HG03060 (cell line): ENCODE data around the gene PRSS56.
"Not testable (repeated sequence)": the region's sequence is repeated elsewhere in the genome, so short reads cannot be mapped to it uniquely, and the experiment has no call there.

Experiments used
- ATAC-seq: cut with Tn5 transposase; IDR thresholded peaks from one replicate; pipeline ENCODE4 v1.9.1; 2021; ENCODE audit warnings: low read depth, moderate number of reproducible peaks; ENCODE audit not compliant: unreplicated experiment

Gene PRSS56

GRCh38 chr2:232523682-232524597 lies 3.8 kb downstream of the PRSS56 start:
- no peak for ATAC-seq

- ATAC-seq, result no peak
These were observed 4.6 kb downstream of the PRSS56 start for GRCh38 chr2:232524771-232525170.

- ATAC-seq, result no peak
These were observed 5.0 kb downstream of the PRSS56 start for GRCh38 chr2:232525199-232525598.

- no peak for ATAC-seq
These were observed 5.7 kb downstream of the PRSS56 start, which contains the start of gene CHRND for GRCh38 chr2:232525791-232526371. CHRND (plus strand) TSS chr2:232526160; CDS start chr2:232526216, 56 bp downstream.

- ATAC-seq, result no peak
These were observed 6.3 kb downstream of the PRSS56 start for GRCh38 chr2:232526372-232526941.

GRCh38 chr2:232527905-232528470 lies 7.8 kb downstream of the PRSS56 start:
- no peak for ATAC-seq

GRCh38 chr2:232528746-232529460 lies 8.7 kb downstream of the PRSS56 start:
- ATAC-seq, result no peak

GRCh38 chr2:232529806-232530547 lies 9.8 kb downstream of the PRSS56 start:
- ATAC-seq, result no peak

GRCh38 chr2:232530626-232531260 lies 10.6 kb downstream of the PRSS56 start:
- ATAC-seq, result no peak

GRCh38 chr2:232532419-232532818 lies 12.2 kb downstream of the PRSS56 start:
- ATAC-seq, result no peak

GRCh38 chr2:232532821-232533220 lies 12.6 kb downstream of the PRSS56 start:
- ATAC-seq, result not testable (repeated sequence)

- ATAC-seq, result no peak
These were observed 13.9 kb downstream of the PRSS56 start for GRCh38 chr2:232533944-232534710.

GRCh38 chr2:232534940-232535651 lies 14.9 kb downstream of the PRSS56 start:
- ATAC-seq, result no peak

GRCh38 chr2:232535761-232536530 lies 15.8 kb downstream of the PRSS56 start:
- no peak for ATAC-seq

GRCh38 chr2:232537079-232537478 lies 16.9 kb downstream of the PRSS56 start:
- ATAC-seq, result no peak

GRCh38 chr2:232537499-232537898 lies 17.3 kb downstream of the PRSS56 start:
- ATAC-seq, result no peak

- no peak for ATAC-seq
These were observed 18.5 kb downstream of the PRSS56 start for GRCh38 chr2:232538671-232539070.
